Measurements from ENCODE around the gene UGT1A6. TPM values are rescaled to one million over a fixed set of nuclear protein-coding genes. Genes with fewer than 3 reads are reported as not detected.

Gene UGT1A6
- polyA plus RNA-seq, 1 of the 3 experiments (the other 2 are of a cell fraction), result not detected

DNA sequence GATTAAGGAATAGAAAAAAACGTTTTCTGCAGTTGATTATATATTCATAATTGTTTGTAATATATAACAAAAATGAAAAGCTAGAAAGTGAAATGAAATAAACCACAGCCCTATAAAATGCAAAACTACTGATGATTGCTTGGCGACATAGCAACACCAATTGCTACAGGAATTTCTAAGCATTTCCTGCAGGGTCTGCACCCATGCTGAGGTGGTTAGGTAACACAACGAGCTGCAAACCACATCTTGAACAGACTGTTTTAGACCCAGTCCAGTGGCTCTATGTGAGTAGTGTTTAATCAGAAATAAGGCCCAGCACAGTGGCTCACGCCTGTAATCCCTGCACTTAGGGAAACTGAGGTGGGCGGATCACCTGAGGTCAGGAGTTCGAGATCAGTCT, 38.2 kb upstream of the UGT1A6 start:
- Histone ChIP-seq H4K20me1 (ENCODE audit: insufficient read depth) (no peaks in the 10 kb centered on the region), H3K4me2 (no peak overlapping the region), H3K4me1 (ENCODE audit: control insufficient read depth in 1 of 2, insufficient read depth in 2 of 2, low read depth in 1 of 2, low read length in 1 of 2) (no peaks in the 10 kb centered on the region), H3K36me3 (replicated peaks in 1 of 2; ENCODE audit: control insufficient read depth in 1 of 2, insufficient read depth in 2 of 2, low read length in 1 of 2) (no peaks in the 10 kb centered on the region), H3F3A (replicated peaks; ENCODE audit: insufficient read depth) (no peaks in the 10 kb centered on the region), H3K9me3 (no peaks in the 10 kb centered on the region), H3K79me2 (ENCODE audit: insufficient read depth) (no peaks in the 10 kb centered on the region), H3K27me3 (ENCODE audit: insufficient read depth) (no peaks in the 10 kb centered on the region), H3K9me2 (no peaks in the 10 kb centered on the region), H3K27ac (ENCODE audit: low read depth in 2 of 2, low read length in 1 of 2) (no peak overlapping the region), H3K4me3 (ENCODE audit: low read depth in 2 of 2, low read length in 1 of 2) (no peak overlapping the region), H2AFZ (ENCODE audit: low read depth) (no peak overlapping the region), H3K9ac (no peak overlapping the region)
- DNase-seq, result no peak
- WGBS (ENCODE audit: low lambda C conversion rate), result 57% methylated on average over 6 of the region's 6 CpGs
- ChIA-PET POLR2A (no interaction called here), CTCF (interaction anchor here (0.7 kb wide), 1 partner anchor 57 kb away, joined by 3 read pairs; no protein-coding TSS in a partner anchor)
- no peak for TF ChIP-seq NRF1 (IDR thresholded peaks at IDR 0.05; ENCODE audit: low read depth, low read length)
- TF ChIP-seq CHD2 (IDR thresholded peaks at IDR 0.05; ENCODE audit: low read length, partially characterized antibody), result no peak
- TF ChIP-seq JUND (IDR thresholded peaks at IDR 0.05), result no peak
- TF ChIP-seq TEAD4 (IDR thresholded peaks at IDR 0.05; ENCODE audit: borderline replicate concordance, insufficient read depth), result no peak
- TF ChIP-seq, protein P1, sequence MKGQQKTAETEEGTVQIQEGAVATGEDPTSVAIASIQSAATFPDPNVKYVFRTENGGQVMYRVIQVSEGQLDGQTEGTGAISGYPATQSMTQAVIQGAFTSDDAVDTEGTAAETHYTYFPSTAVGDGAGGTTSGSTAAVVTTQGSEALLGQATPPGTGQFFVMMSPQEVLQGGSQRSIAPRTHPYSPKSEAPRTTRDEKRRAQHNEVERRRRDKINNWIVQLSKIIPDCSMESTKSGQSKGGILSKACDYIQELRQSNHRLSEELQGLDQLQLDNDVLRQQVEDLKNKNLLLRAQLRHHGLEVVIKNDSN (IDR thresholded peaks at IDR 0.05; ENCODE audit: borderline replicate concordance, low read depth), result no peak
- TF ChIP-seq FOXJ3 (CRISPR knock-in tag; IDR thresholded peaks at IDR 0.05), result no peak
- no peak for TF ChIP-seq MXI1 (IDR thresholded peaks at IDR 0.05; ENCODE audit: low read depth, low read length)
- TF ChIP-seq ELF1 (IDR thresholded peaks at IDR 0.05), result no peak
- no peak for TF ChIP-seq GABPA (IDR thresholded peaks at IDR 0.05; ENCODE audit: low read depth)
- TF ChIP-seq RXRA (IDR thresholded peaks at IDR 0.05; ENCODE audit: borderline replicate concordance, low read depth), result no peak
- TF ChIP-seq EP300 (IDR thresholded peaks at IDR 0.05; ENCODE audit: borderline replicate concordance in 1 of 2, low read depth in 1 of 2, low read length in 1 of 2), result no peak
- no peak for TF ChIP-seq FOXM1 (IDR thresholded peaks at IDR 0.05; ENCODE audit: low read depth)
- TF ChIP-seq, protein P2, sequence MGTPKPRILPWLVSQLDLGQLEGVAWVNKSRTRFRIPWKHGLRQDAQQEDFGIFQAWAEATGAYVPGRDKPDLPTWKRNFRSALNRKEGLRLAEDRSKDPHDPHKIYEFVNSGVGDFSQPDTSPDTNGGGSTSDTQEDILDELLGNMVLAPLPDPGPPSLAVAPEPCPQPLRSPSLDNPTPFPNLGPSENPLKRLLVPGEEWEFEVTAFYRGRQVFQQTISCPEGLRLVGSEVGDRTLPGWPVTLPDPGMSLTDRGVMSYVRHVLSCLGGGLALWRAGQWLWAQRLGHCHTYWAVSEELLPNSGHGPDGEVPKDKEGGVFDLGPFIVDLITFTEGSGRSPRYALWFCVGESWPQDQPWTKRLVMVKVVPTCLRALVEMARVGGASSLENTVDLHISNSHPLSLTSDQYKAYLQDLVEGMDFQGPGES (IDR thresholded peaks at IDR 0.05; ENCODE audit: low read depth, low read length), result no peak
- TF ChIP-seq MEF2A (IDR thresholded peaks at IDR 0.05; ENCODE audit: borderline replicate concordance, low read depth), result no peak
- no peak for TF ChIP-seq TAF1 (IDR thresholded peaks at IDR 0.05; ENCODE audit: borderline replicate concordance, low read depth, low read length)
- TF ChIP-seq SMC3 (IDR thresholded peaks at IDR 0.05; ENCODE audit: low read depth, low read length), result no peak

DNA sequence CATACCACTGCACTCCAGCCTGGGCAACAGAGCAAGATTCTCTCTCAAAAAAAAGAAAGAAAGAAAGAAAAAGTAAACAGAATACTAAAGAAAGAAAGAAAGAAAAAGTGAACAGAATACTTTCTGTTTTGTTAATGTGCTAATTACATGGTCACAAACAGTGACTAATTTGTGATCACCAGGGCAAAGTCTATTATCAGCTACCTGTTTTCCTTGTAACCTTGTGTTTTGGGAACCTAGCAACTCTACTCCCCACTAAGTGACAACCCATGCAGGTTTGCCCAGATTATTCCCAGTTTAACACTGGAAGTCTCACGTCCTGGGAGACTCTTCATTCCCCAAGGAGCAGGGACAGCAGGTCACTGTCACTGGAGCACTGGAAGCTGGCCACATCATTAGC, 37.6 kb upstream of the UGT1A6 start:
- H3K4me1 ChIP-seq (ENCODE audit: control insufficient read depth in 1 of 2, insufficient read depth in 2 of 2, low read depth in 1 of 2, low read length in 1 of 2), result no peaks in the 10 kb centered on the region
- no peaks in the 10 kb centered on the region for H3K79me2 ChIP-seq (ENCODE audit: insufficient read depth)
- no peak for DNase-seq
- H3K4me3 ChIP-seq (ENCODE audit: low read depth in 2 of 2, low read length in 1 of 2), result no peak overlapping the region
- no peak overlapping the region for H2AFZ ChIP-seq (ENCODE audit: low read depth)
- H3K4me2 ChIP-seq, result no peak overlapping the region
- H3K9me2 ChIP-seq, result no peaks in the 10 kb centered on the region
- no peaks in the 10 kb centered on the region for H3F3A ChIP-seq (replicated peaks; ENCODE audit: insufficient read depth)
- CTCF ChIA-PET, result interaction anchor here (0.7 kb wide), 1 partner anchor 56 kb away, joined by 3 read pairs; no protein-coding TSS in a partner anchor
- H3K9me3 ChIP-seq, result no peaks in the 10 kb centered on the region
- no peak overlapping the region for H3K9ac ChIP-seq
- H3K27ac ChIP-seq (ENCODE audit: low read depth in 2 of 2, low read length in 1 of 2), result no peak overlapping the region
- POLR2A ChIA-PET, result no interaction called here
- no peaks in the 10 kb centered on the region for H3K36me3 ChIP-seq (replicated peaks in 1 of 2; ENCODE audit: control insufficient read depth in 1 of 2, insufficient read depth in 2 of 2, low read length in 1 of 2)
- WGBS (ENCODE audit: low lambda C conversion rate), result 38% methylated on average over 1 of the region's 1 CpG
- no peaks in the 10 kb centered on the region for H4K20me1 ChIP-seq (ENCODE audit: insufficient read depth)
- H3K27me3 ChIP-seq (ENCODE audit: insufficient read depth), result no peaks in the 10 kb centered on the region
- TF ChIP-seq TAF1 (IDR thresholded peaks at IDR 0.05; ENCODE audit: borderline replicate concordance, low read depth, low read length), result no peak
- TF ChIP-seq GABPA (IDR thresholded peaks at IDR 0.05; ENCODE audit: low read depth), result no peak
- no peak for TF ChIP-seq YY1 (IDR thresholded peaks at IDR 0.05; ENCODE audit: low read depth)
- no peak for TF ChIP-seq RXRA (IDR thresholded peaks at IDR 0.05; ENCODE audit: borderline replicate concordance, low read depth)
- TF ChIP-seq, protein P1 (IDR thresholded peaks at IDR 0.05; ENCODE audit: borderline replicate concordance, low read depth), result no peak
- TF ChIP-seq ELF1 (IDR thresholded peaks at IDR 0.05), result no peak
- no peak for TF ChIP-seq FOSL2 (IDR thresholded peaks at IDR 0.05; ENCODE audit: borderline replicate concordance, low read depth)
- TF ChIP-seq EZH2phosphoT487 (IDR thresholded peaks at IDR 0.05; ENCODE audit: borderline replicate concordance, low read depth), result no peak
- no peak for TF ChIP-seq FOXJ3 (CRISPR knock-in tag; IDR thresholded peaks at IDR 0.05)
- TF ChIP-seq EP300 (IDR thresholded peaks at IDR 0.05; ENCODE audit: borderline replicate concordance in 1 of 2, low read depth in 1 of 2, low read length in 1 of 2), result no peak
- TF ChIP-seq, protein P3, sequence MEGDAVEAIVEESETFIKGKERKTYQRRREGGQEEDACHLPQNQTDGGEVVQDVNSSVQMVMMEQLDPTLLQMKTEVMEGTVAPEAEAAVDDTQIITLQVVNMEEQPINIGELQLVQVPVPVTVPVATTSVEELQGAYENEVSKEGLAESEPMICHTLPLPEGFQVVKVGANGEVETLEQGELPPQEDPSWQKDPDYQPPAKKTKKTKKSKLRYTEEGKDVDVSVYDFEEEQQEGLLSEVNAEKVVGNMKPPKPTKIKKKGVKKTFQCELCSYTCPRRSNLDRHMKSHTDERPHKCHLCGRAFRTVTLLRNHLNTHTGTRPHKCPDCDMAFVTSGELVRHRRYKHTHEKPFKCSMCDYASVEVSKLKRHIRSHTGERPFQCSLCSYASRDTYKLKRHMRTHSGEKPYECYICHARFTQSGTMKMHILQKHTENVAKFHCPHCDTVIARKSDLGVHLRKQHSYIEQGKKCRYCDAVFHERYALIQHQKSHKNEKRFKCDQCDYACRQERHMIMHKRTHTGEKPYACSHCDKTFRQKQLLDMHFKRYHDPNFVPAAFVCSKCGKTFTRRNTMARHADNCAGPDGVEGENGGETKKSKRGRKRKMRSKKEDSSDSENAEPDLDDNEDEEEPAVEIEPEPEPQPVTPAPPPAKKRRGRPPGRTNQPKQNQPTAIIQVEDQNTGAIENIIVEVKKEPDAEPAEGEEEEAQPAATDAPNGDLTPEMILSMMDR (IDR thresholded peaks at IDR 0.05), result no peak
- no peak for TF ChIP-seq MEF2A (IDR thresholded peaks at IDR 0.05; ENCODE audit: borderline replicate concordance, low read depth)
- TF ChIP-seq FOXM1 (IDR thresholded peaks at IDR 0.05; ENCODE audit: low read depth), result no peak
- no peak for TF ChIP-seq NFIC (IDR thresholded peaks at IDR 0.05; ENCODE audit: borderline replicate concordance)
- TF ChIP-seq CHD2 (IDR thresholded peaks at IDR 0.05; ENCODE audit: low read length, partially characterized antibody), result no peak
- TF ChIP-seq MXI1 (IDR thresholded peaks at IDR 0.05; ENCODE audit: low read depth, low read length), result no peak
- TF ChIP-seq TCF12 (IDR thresholded peaks at IDR 0.05), result no peak

All from SK-N-SH (cell line).